SK-N-SH treated with all-trans-retinoic acid at 6 μM for 48 hours (cell line): Measurements from ENCODE around the gene IGHMBP2.

Experiments used
- ATAC-seq: fragments of 200-7000 bp; cut with Tn5 transposase; 3 replicates; pipeline ENCODE4 v1.9.1; 2020; ENCODE audit warnings: mild to moderate bottlenecking, moderate library complexity
- ARNTL ChIP-seq: fragments of 450-650 bp; formaldehyde crosslinking; IDR thresholded peaks from 2 replicates; pipeline ENCODE4 v1.5.0; 2020; ENCODE audit warnings: low read depth, mild to moderate bottlenecking, moderate library complexity, borderline replicate concordance
- BACH2 ChIP-seq: fragments of 250-450 bp; sonication (Bioruptor Pico); IDR thresholded peaks from 2 replicates; pipeline ENCODE4 v1.9.0; 2021; ENCODE audit warnings: mild to moderate bottlenecking, borderline replicate concordance
- CREB5 ChIP-seq: fragments of 250-450 bp; sonication (Bioruptor Pico); IDR thresholded peaks from 2 replicates; pipeline ENCODE4 v1.5.1; 2020; ENCODE audit warnings: low read depth, mild to moderate bottlenecking, moderate library complexity
- CSDC2 ChIP-seq: fragments of 250-450 bp; sonication (Bioruptor Pico); IDR thresholded peaks from 2 replicates; pipeline ENCODE4 v1.5.0; 2020; ENCODE audit warnings: mild to moderate bottlenecking, moderate library complexity
- CSRNP3 ChIP-seq: fragments of 250-450 bp; sonication (Bioruptor Pico); IDR thresholded peaks from 2 replicates; pipeline ENCODE4 v1.5.1; 2021; ENCODE audit warnings: mild to moderate bottlenecking, moderate library complexity
- ESRRG ChIP-seq: fragments of 250-450 bp; sonication (Bioruptor Pico); IDR thresholded peaks from 2 replicates; pipeline ENCODE4 v1.6.1; 2021; ENCODE audit warnings: mild to moderate bottlenecking
- GLIS3 ChIP-seq: fragments of 250-450 bp; sonication (Bioruptor Pico); IDR thresholded peaks from 2 replicates; pipeline ENCODE4 v1.5.0; 2020; ENCODE audit warnings: mild to moderate bottlenecking, moderate library complexity
- OSR1 ChIP-seq: fragments of 250-450 bp; sonication (Bioruptor Pico); IDR thresholded peaks from 2 replicates; pipeline ENCODE4 v1.8.0; 2022; ENCODE audit warnings: moderate library complexity, mild to moderate bottlenecking, inconsistent platforms
- PATZ1 ChIP-seq: fragments of 250-450 bp; sonication (Bioruptor Pico); IDR thresholded peaks from 2 replicates; pipeline ENCODE4 v1.8.0; 2020; ENCODE audit warnings: mild to moderate bottlenecking, moderate library complexity, borderline replicate concordance
- POU6F1 ChIP-seq: fragments of 250-450 bp; sonication (Bioruptor Pico); IDR thresholded peaks from 2 replicates; pipeline ENCODE4 v1.8.0; 2021; ENCODE audit warnings: low read depth, mild to moderate bottlenecking, moderate library complexity, borderline replicate concordance
- PPARA ChIP-seq: fragments of 250-450 bp; sonication (Bioruptor Pico); IDR thresholded peaks from 2 replicates; pipeline ENCODE4 v1.5.0; 2020; ENCODE audit warnings: mild to moderate bottlenecking, borderline replicate concordance
- RARB ChIP-seq: fragments of 250-450 bp; sonication (Bioruptor Pico); IDR thresholded peaks from 2 replicates; pipeline ENCODE4 v1.8.0; 2021; ENCODE audit warnings: mild to moderate bottlenecking, moderate library complexity
- TCF4 ChIP-seq: fragments of 250-450 bp; sonication (Bioruptor Pico); IDR thresholded peaks from 2 replicates; pipeline ENCODE4 v1.8.0; 2021; ENCODE audit warnings: mild to moderate bottlenecking, moderate library complexity, borderline replicate concordance
- TOX ChIP-seq: fragments of 250-450 bp; sonication (Bioruptor Pico); IDR thresholded peaks from 2 replicates; pipeline ENCODE4 v1.8.0; 2021; ENCODE audit warnings: mild to moderate bottlenecking, moderate library complexity, borderline replicate concordance
- TSHZ2 ChIP-seq: fragments of 250-450 bp; sonication (Bioruptor Pico); IDR thresholded peaks from 2 replicates; pipeline ENCODE4 v1.5.0; 2020; ENCODE audit warnings: mild to moderate bottlenecking, moderate library complexity
- ZC3H10 ChIP-seq: fragments of 250-450 bp; sonication (Bioruptor Pico); IDR thresholded peaks from 2 replicates; pipeline ENCODE4 v1.5.1; 2021; ENCODE audit warnings: mild to moderate bottlenecking, moderate library complexity
- ZFP3 ChIP-seq: fragments of 250-450 bp; sonication (Bioruptor Pico); IDR thresholded peaks from 2 replicates; pipeline ENCODE4 v1.5.0; 2020; ENCODE audit warnings: mild to moderate bottlenecking, moderate library complexity
- ZFP30 ChIP-seq: fragments of 450-650 bp; formaldehyde crosslinking; IDR thresholded peaks from 2 replicates; pipeline ENCODE4 v1.5.0; 2022; ENCODE audit warnings: mild to moderate bottlenecking, moderate library complexity
- ZNF565 ChIP-seq: fragments of 450-650 bp; formaldehyde crosslinking; conservative IDR thresholded peaks from 2 replicates; pipeline ENCODE4 v1.5.0; 2020; ENCODE audit warnings: low read depth, mild to moderate bottlenecking, moderate library complexity
- ZNF70 ChIP-seq: fragments of 450-650 bp; formaldehyde crosslinking; IDR thresholded peaks from 2 replicates; pipeline ENCODE4 v1.5.0; 2020; ENCODE audit warnings: mild to moderate bottlenecking, moderate library complexity
- ZNF8 ChIP-seq: fragments of 450-650 bp; formaldehyde crosslinking; IDR thresholded peaks from 2 replicates; pipeline ENCODE4 v1.5.0; 2020; ENCODE audit warnings: mild to moderate bottlenecking, moderate library complexity

Gene IGHMBP2

GRCh38 chr11:68941324-68942094 lies 37.8 kb downstream of the IGHMBP2 start:
- TF ChIP-seq ZNF70 (CRISPR knock-in tag) (no peak), OSR1 (CRISPR knock-in tag) (no peak), TSHZ2 (CRISPR knock-in tag) (no peak), ARNTL (CRISPR knock-in tag) (no peak), ZNF565 (CRISPR knock-in tag) (no peak), POU6F1 (no peak), CREB5 (CRISPR knock-in tag) (no peak)
- TF ChIP-seq, all 23 proteins: peak for 0
- ATAC-seq: no peak

GRCh38 chr11:68942095-68942620 lies 38.5 kb downstream of the IGHMBP2 start:
- no peak for TF ChIP-seq CSRNP3 (CRISPR knock-in tag)
- TF ChIP-seq ZFP3 (CRISPR knock-in tag): no peak
- TF ChIP-seq ZNF70 (CRISPR knock-in tag): no peak
- TF ChIP-seq PPARA: no peak
- no peak for TF ChIP-seq GLIS3 (CRISPR knock-in tag)
- no peak for TF ChIP-seq ARNTL (CRISPR knock-in tag)
- no peak for TF ChIP-seq RARB
- TF ChIP-seq ZFP30: no peak
- TF ChIP-seq ZNF565 (CRISPR knock-in tag): no peak
- no peak for TF ChIP-seq CREB5 (CRISPR knock-in tag)
- TF ChIP-seq PATZ1 (CRISPR knock-in tag): no peak
- no peak for TF ChIP-seq ESRRG (CRISPR knock-in tag)
- no peak for TF ChIP-seq TCF4 (CRISPR knock-in tag)
- no peak for TF ChIP-seq TOX (CRISPR knock-in tag)
- no peak for TF ChIP-seq ZNF8 (CRISPR knock-in tag)
- TF ChIP-seq TSHZ2 (CRISPR knock-in tag): no peak
- no peak for TF ChIP-seq ZC3H10 (CRISPR knock-in tag)
- no peak for TF ChIP-seq BACH2 (CRISPR knock-in tag)
- no peak for TF ChIP-seq CSDC2 (CRISPR knock-in tag)
- TF ChIP-seq OSR1 (CRISPR knock-in tag): no peak
- ATAC-seq: no peak
